Mesothelial cell of epicardium (in vitro differentiated cells): Measurements from ENCODE around the gene ATP5F1D. TPM values are rescaled to one million over a fixed set of nuclear protein-coding genes. Genes with fewer than 3 reads are reported as not detected.

ENCODE experiments used
- DNase-seq, 2 experiments: peaks; one replicate each; pipeline ENCODE4 v3.0.0; 2021; ENCODE audit warnings: low spot score in 2 of 2; ENCODE audit not compliant: unreplicated experiment in 2 of 2
- H3K27ac Mint-ChIP-seq: 2 replicates; pipeline ENCODE4 v1.8.0; 2021; ENCODE audit warnings: mixed read lengths
- H3K27me3 Mint-ChIP-seq: 2 replicates; pipeline ENCODE4 v1.8.0; 2021; ENCODE audit warnings: low read depth, mixed read lengths
- H3K36me3 Mint-ChIP-seq: 2 replicates; pipeline ENCODE4 v1.8.0; 2021; ENCODE audit warnings: mixed read lengths
- H3K4me1 Mint-ChIP-seq: 2 replicates; pipeline ENCODE4 v1.8.0; 2021; ENCODE audit warnings: mixed read lengths
- H3K4me3 Mint-ChIP-seq: 2 replicates; pipeline ENCODE4 v1.8.0; 2021; ENCODE audit warnings: mild to moderate bottlenecking, moderate library complexity, mixed read lengths
- H3K9me3 Mint-ChIP-seq: 2 replicates; pipeline ENCODE4 v1.8.0; 2021; ENCODE audit warnings: mixed read lengths
- total RNA-seq: library from RNA; stranded (reverse); gene quantifications from 3 replicates; pipeline ENCODE4 v1.2.1, GENCODE V29; 2021
- TF ChIP-seq, protein P1 (sequence below): fragments of 200-600 bp; sonication (generic); IDR thresholded peaks from one replicate; pipeline ENCODE4 v1.5.0; 2021; ENCODE audit warnings: antibody characterized with exemption; ENCODE audit not compliant: unreplicated experiment

Gene ATP5F1D
- total RNA-seq, 1 donor from 2014 or later = 108 TPM

DNA sequence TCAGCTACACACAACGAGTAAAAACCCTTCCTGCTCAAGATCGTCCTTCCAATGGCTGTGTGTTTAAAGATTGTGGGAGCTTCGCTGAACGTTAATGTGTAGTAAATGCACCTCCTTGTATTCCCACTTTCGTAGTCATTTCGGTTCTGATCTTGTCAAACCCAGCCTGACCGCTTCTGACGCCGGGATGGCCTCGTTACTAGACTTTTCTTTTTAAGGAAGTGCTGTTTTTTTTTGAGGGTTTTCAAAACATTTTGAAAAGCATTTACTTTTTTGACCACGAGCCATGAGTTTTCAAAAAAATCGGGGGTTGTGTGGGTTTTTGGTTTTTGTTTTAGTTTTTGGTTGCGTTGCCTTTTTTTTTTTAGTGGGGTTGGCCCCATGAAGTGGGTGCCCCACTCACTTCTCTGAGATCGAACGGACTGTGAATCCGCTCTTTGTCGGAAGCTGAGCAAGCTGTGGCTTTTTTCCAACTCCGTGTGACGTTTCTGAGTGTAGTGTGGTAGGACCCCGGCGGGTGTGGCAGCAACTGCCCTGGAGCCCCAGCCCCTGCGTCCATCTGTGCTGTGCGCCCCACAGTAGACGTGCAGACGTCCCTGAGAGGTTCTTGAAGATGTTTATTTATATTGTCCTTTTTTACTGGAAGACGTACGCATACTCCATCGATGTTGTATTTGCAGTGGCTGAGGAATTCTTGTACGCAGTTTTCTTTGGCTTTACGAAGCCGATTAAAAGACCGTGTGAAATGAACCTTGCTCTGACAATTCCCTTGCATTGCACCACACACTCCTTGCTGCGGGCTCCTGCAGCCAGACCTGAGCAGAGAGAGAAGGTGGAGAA, 31.1 kb downstream of the ATP5F1D start:
- no peaks in the 10 kb centered on the region for H3K9me3 Mint-ChIP-seq

DNA sequence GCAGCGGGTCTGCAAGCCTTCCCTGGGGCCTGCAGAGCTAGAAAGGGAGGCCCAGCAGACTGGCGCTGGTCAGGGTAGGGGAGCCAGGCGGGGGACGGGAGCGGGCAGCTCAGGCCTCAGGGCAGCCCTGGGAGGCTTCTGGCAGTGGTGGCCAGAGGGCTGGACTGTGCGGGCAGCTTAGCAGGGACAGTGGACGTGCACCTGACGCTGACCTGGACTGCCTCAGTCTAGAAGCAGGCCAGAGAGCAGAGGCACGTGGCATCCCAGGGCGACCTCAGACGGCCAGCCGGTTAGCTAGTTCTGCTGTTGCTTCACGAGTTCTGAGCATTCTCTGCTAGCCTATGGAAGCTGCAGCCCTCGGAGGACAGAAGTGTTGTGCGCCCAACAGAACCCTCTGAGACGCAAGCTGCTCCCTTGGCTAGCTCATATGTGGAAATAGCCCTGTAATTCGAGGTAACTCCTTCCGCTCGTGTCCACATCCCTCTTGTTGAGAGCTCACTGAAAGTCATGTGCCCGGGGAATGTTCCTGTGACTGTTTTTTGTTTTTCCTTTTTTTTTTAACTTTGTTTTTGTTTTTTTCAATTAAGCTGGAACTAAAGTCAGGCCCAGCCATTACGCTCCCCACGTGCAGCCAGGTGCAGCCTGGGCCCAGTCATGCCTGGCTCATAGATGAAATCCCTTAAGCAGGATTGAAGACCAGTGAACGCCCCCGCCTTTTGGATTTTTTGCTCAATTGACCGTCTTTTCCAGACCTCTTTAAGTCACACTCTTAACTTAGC, 31.9 kb downstream of the ATP5F1D start:
- H3K4me1 Mint-ChIP-seq = peaks cover 53% of the 10 kb centered on the region
- no peaks in the 10 kb centered on the region for H3K27me3 Mint-ChIP-seq
- H3K36me3 Mint-ChIP-seq = peaks cover 22% of the 10 kb centered on the region
- DNase-seq = no peak
- peak overlapping the region; percentile 43 for H3K4me3 Mint-ChIP-seq
- TF ChIP-seq, protein P1, sequence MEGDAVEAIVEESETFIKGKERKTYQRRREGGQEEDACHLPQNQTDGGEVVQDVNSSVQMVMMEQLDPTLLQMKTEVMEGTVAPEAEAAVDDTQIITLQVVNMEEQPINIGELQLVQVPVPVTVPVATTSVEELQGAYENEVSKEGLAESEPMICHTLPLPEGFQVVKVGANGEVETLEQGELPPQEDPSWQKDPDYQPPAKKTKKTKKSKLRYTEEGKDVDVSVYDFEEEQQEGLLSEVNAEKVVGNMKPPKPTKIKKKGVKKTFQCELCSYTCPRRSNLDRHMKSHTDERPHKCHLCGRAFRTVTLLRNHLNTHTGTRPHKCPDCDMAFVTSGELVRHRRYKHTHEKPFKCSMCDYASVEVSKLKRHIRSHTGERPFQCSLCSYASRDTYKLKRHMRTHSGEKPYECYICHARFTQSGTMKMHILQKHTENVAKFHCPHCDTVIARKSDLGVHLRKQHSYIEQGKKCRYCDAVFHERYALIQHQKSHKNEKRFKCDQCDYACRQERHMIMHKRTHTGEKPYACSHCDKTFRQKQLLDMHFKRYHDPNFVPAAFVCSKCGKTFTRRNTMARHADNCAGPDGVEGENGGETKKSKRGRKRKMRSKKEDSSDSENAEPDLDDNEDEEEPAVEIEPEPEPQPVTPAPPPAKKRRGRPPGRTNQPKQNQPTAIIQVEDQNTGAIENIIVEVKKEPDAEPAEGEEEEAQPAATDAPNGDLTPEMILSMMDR = no peak
- peak overlapping the region; percentile 67 for H3K27ac Mint-ChIP-seq
- no peaks in the 10 kb centered on the region for H3K9me3 Mint-ChIP-seq

More for the DNA sequence above, 31.1 kb downstream of the ATP5F1D start:
- Mint-ChIP-seq H3K27ac (peak overlapping the region; percentile 10), H3K36me3 (peaks cover 20% of the 10 kb centered on the region), H3K4me1 (peaks cover 59% of the 10 kb centered on the region), H3K4me3 (peak overlapping the region; percentile 41), H3K27me3 (no peaks in the 10 kb centered on the region)
- DNase-seq = no peak
- TF ChIP-seq, protein P1 = no peak

DNA sequence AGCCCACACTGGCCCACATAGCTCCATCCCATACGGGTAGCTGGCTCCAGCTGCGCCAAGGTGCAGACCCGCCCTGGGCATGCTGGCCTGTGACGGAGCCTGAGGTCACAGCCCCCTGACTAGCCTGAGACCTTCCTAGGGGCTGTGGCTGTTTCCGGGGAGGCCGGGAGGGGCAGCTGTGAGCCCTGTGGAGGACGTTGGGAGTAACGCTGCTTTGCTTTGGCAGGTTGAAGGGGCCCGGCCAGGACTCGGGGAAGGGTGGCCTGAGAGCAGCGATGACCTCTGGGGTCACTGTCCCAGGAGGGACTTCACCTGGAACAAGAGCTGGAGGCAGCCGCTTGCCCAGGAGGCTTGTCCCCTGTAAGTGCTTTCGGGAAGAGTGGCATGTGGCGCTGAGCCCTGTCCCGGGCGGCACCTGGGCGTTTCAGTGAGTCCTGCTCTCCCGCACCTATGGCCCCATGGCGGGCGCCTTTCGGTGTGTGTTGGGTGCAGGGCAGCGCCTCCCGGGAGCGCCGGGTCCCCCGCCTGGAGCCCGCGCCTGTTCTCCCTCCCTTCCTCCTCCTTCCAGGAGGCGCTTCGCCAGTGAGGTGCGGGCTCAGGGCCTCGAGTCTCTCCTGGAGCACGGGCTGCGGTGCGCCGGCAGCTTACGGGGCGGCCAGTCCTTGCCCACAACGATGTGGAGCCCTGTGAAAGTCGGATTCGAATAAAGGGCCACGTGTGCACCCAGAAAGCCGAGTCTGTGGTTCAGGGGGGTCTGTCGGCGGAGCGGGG, 32.7 kb downstream of the ATP5F1D start:
- Mint-ChIP-seq H3K9me3 (no peaks in the 10 kb centered on the region), H3K36me3 (peaks cover 22% of the 10 kb centered on the region), H3K27ac (peak overlapping the region; percentile 81), H3K27me3 (no peaks in the 10 kb centered on the region), H3K4me3 (peak overlapping the region; percentile 55), H3K4me1 (peaks cover 47% of the 10 kb centered on the region)
- TF ChIP-seq, protein P1 = no peak
- no peak for DNase-seq

DNA sequence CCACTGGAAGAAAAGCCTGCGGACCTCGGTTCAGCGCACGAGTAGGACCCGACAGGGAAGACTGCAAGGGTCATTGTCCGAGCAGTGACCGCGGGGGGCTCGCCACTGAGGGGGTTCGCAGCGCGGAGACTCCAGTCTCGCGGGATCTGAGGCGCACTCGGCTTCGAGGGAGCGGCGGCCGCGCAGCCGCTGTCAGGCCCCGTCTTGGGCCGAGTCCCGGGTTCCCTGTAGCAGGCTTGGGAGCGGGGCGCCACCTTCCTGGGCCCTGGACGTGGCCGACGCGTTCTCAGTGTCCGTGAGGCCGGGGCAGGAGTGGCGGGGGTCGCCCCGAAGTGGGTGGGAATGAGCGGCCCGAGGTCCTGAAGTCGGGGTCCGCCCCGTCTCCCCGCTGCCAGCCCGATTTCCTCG, 33.3 kb downstream of the ATP5F1D start:
- H3K4me3 Mint-ChIP-seq = peak overlapping the region; percentile 55
- TF ChIP-seq, protein P1 = no peak
- H3K36me3 Mint-ChIP-seq = peaks cover 24% of the 10 kb centered on the region
- peaks cover 49% of the 10 kb centered on the region for H3K4me1 Mint-ChIP-seq
- H3K27me3 Mint-ChIP-seq = no peaks in the 10 kb centered on the region
- H3K9me3 Mint-ChIP-seq = no peaks in the 10 kb centered on the region
- DNase-seq = no peak
- peak overlapping the region; percentile 81 for H3K27ac Mint-ChIP-seq

DNA sequence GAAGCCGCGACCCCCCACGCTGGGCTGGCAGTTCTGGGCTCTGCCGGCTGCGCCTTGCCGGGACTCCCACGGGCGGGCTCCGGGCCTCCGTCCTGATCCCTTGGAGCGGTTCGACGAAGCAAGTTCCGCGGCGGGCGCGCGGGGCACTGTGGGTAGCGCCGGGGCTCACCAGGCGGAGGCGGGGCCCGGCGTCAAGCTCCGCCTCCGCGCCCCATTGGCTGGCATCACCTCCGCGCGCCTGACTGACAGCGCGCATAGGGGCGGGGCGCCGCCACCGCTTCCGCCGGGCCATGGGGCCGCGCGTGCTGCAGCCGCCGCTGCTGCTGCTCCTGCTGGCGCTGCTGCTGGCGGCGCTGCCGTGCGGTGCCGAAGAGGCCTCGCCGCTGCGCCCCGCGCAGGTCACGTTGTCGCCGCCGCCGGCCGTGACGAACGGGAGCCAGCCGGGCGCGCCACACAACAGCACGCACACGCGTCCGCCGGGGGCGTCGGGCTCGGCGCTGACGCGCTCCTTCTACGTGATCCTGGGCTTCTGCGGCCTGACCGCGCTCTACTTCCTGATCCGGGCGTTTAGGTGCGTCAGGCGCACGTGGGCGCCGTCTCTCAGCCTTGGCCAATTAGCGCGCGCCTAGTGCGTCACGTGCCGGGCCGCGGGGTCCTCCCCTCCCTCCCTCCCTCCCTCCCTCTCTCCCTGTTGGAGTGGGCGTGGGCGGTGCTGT, 33.9 kb downstream of the ATP5F1D start, which contains the start of gene FAM174C:
Gene FAM174C, plus strand, starts transcription at position 271 of the 716 bp plus-strand sequence. Its CDS starts 20 bp downstream, at position 291.
- peak within 1 kb of the TSS; percentile 96 for H3K27ac Mint-ChIP-seq
- peaks cover 22% of the 10 kb centered on the region for H3K36me3 Mint-ChIP-seq
- H3K4me3 Mint-ChIP-seq = peak within 1 kb of the TSS; percentile 73
- H3K4me1 Mint-ChIP-seq = peaks cover 45% of the 10 kb centered on the region
- no peaks in the 10 kb centered on the region for H3K9me3 Mint-ChIP-seq
- TF ChIP-seq, protein P1 = no peak
- H3K27me3 Mint-ChIP-seq = no peaks in the 10 kb centered on the region
- peak; percentile 90 to 92 for DNase-seq
